LNCaP clone FGC (cell line): ENCODE results near the gene ESYT2.

Experiments used
- DNase-seq: peaks from one replicate; pipeline ENCODE4 v3.0.0-alpha.2; 2011; ENCODE audit warnings: low read depth
- H3K4me3 ChIP-seq: 2 replicates; pipeline ENCODE4 v1.5.1; 2011; ENCODE audit warnings: mild to moderate bottlenecking, low read depth, low read length, control low read depth
- TF ChIP-seq, protein P1 (sequence below): IDR thresholded peaks from 2 replicates; pipeline ENCODE4 v1.5.1; 2012; ENCODE audit warnings: mild to moderate bottlenecking; ENCODE audit not compliant: control insufficient read depth, insufficient read depth; ENCODE audit errors: extremely low read depth

ESYT2 gene

GRCh38 chr7:158730383-158731346 is 98.6 kb downstream of the ESYT2 start:
- TF ChIP-seq, protein P1, sequence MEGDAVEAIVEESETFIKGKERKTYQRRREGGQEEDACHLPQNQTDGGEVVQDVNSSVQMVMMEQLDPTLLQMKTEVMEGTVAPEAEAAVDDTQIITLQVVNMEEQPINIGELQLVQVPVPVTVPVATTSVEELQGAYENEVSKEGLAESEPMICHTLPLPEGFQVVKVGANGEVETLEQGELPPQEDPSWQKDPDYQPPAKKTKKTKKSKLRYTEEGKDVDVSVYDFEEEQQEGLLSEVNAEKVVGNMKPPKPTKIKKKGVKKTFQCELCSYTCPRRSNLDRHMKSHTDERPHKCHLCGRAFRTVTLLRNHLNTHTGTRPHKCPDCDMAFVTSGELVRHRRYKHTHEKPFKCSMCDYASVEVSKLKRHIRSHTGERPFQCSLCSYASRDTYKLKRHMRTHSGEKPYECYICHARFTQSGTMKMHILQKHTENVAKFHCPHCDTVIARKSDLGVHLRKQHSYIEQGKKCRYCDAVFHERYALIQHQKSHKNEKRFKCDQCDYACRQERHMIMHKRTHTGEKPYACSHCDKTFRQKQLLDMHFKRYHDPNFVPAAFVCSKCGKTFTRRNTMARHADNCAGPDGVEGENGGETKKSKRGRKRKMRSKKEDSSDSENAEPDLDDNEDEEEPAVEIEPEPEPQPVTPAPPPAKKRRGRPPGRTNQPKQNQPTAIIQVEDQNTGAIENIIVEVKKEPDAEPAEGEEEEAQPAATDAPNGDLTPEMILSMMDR, result no peak
- DNase-seq, result no peak
- no peak overlapping the region for H3K4me3 ChIP-seq

DNA sequence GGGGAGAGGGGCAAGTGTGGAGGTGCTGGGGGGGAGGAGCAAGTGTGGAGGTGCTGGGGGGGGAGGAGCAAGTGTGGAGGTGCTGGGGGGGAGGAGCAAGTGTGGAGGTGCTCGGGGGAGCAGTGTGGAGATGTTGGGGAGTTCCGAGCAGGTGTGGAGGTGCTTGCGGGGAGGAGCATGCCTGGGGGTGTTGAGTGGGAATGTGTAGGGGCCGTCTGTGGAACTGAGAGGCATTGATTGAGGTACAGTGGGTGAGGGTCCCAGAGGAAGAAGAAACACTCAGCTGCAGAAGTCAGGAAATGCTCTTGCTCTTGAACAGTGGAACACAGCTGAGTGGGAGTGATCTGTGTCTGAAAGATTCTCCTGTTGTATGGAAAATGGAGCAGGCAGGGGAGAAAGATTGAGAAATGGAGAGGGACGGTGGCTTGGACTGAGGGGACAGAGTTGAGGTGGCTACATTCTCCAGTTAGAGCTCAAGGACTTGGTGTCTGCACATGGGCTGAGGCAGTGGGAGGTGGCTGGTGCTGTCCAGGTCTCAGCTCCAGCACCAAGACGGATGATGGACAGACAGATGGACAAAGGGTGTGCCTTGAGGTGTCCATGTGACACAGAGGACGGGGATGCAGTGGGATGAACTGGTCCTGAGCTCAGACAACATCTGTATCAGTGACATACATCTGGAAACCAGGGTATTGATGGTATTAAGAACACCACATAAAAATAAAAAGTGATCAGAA is 99.5 kb downstream of the ESYT2 start:
- TF ChIP-seq, protein P1, result no peak
- no peak for DNase-seq
- no peak overlapping the region for H3K4me3 ChIP-seq

DNA sequence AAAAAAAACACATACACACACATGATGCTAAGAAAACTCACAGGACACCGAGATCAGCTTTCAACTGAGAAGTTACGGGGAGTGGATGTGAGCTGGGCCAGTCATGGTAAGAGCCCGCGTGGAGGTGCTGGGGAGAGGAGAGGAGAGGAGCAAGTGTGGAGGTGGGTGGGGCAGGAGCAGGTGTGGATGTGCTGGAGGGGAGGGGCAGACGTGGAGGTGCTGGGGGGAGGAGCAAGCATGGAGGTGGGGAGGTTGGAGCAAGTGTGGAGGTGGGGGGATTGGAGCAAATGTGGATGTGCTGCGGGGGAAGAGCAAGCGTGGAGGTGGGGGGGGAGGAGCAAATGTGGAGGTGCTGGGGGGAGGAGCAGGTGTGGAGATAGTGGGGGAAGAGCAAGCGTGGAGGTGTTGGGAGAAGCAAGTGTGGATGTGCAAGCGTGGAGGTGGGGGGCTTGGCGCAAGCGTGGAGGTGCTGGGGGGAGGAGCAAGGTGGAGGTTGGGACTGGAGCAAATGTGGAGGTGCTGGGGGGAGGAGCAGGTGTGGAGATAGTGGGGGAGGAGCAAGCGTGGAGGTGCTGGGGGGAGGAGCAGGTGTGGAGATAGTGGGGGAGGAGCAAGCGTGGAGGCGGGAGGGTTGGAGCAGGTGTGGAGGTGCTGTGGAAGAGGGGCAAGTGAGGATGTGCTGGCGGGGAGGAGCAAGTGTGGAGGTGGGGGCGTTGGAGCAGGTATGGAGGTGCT is 100.2 kb downstream of the ESYT2 start:
- no peak for DNase-seq
- TF ChIP-seq, protein P1, result no peak
- no peak overlapping the region for H3K4me3 ChIP-seq

- TF ChIP-seq, protein P1, result no peak
- no peak for DNase-seq
- H3K4me3 ChIP-seq, result no peak overlapping the region
Observed at GRCh38 chr7:158727690-158728089, 101.6 kb downstream of the ESYT2 start.

DNA sequence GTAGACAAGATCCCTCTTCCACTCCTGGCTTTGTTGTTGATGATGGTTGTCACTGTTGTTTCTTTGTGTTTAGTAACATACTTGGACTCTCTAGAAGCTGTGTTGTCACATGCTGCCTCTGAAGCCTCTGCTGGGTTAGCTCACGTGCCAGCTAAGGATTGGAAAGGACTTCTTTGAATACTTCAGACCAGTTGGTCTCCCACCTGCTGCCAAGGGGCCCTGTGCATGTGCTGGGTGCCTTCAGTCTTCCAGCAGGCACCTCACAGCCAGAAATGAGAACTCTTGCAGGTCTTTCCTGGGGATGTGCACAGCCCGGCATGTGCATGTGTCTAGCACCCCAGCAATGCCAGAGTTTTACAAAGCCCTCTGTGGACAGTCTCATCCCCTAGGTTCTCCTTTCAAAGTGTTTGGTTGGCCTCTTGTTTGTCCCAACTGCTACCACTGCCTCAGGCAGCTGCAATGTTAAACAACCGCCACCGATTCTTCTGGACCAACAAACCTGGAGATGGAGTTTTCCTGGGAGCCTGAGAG is 103.0 kb downstream of the ESYT2 start:
- H3K4me3 ChIP-seq, result no peak overlapping the region
- DNase-seq, result no peak
- TF ChIP-seq, protein P1, result no peak

- H3K4me3 ChIP-seq, result no peak overlapping the region
- no peak for DNase-seq
- TF ChIP-seq, protein P1, result no peak
Observed at GRCh38 chr7:158725506-158725800, 103.9 kb downstream of the ESYT2 start.
